Lower leg skin (tissue), 3 donors: ENCODE measurements around the gene CAMK2B.

ENCODE experiments used
- POLR2A ChIP-seq, 2 donors: fragments of 450-650 bp; IDR thresholded peaks; one replicate each; pipeline ENCODE4 v1.6.1; 2016 to 2017; ENCODE audit warnings: antibody characterized with exemption in 2 of 2, mild to moderate bottlenecking in 1 of 2, moderate library complexity in 1 of 2
- TF ChIP-seq, protein P1 (sequence below), 3 donors: fragments of 450-650 bp; IDR thresholded peaks; one replicate each; pipeline ENCODE4 v1.5.1; 2016; ENCODE audit warnings: antibody characterized with exemption in 3 of 3, mild to moderate bottlenecking in 3 of 3, moderate library complexity in 2 of 3

DNA sequence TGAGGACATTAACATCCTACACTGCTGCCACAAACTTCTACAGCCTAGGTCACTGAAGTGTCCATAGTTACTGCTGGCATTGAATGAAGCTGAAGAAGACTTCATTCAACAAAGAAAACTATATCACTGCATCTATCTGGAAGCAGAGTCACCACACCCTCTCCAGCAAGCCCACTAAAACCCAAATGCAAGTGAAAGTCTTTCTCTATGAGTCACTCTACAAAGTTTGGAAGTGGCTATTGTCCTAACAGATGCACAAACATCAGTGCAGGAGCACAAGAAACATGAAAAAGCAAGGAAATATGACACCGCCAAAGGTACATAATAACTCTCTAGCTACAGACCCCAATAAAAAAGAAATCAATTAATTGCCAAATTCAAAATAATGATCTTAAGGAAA is 43.5 kb upstream of the CAMK2B start:
- TF ChIP-seq, protein P1, sequence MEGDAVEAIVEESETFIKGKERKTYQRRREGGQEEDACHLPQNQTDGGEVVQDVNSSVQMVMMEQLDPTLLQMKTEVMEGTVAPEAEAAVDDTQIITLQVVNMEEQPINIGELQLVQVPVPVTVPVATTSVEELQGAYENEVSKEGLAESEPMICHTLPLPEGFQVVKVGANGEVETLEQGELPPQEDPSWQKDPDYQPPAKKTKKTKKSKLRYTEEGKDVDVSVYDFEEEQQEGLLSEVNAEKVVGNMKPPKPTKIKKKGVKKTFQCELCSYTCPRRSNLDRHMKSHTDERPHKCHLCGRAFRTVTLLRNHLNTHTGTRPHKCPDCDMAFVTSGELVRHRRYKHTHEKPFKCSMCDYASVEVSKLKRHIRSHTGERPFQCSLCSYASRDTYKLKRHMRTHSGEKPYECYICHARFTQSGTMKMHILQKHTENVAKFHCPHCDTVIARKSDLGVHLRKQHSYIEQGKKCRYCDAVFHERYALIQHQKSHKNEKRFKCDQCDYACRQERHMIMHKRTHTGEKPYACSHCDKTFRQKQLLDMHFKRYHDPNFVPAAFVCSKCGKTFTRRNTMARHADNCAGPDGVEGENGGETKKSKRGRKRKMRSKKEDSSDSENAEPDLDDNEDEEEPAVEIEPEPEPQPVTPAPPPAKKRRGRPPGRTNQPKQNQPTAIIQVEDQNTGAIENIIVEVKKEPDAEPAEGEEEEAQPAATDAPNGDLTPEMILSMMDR (IDR thresholded peaks at IDR 0.05): no peak
- TF ChIP-seq POLR2A (IDR thresholded peaks at IDR 0.05): no peak
